ENCODE results near the gene ADCY5.

ADCY5 gene

GRCh38 chr3:123430266-123430665 is 18.6 kb downstream of the ADCY5 start:
- no peak for TF ChIP-seq CTCF (IDR thresholded peaks at IDR 0.05; ENCODE audit: insufficient read depth, low read length, missing control alignments)
- DNase-seq (ENCODE audit: low read depth, low spot score): no peak
- CTCF ChIA-PET: no interaction called here
- no peak overlapping the region for H3K4me3 ChIP-seq (ENCODE audit: low read depth, low read length)
- POLR2A ChIA-PET: no interaction called here

DNA sequence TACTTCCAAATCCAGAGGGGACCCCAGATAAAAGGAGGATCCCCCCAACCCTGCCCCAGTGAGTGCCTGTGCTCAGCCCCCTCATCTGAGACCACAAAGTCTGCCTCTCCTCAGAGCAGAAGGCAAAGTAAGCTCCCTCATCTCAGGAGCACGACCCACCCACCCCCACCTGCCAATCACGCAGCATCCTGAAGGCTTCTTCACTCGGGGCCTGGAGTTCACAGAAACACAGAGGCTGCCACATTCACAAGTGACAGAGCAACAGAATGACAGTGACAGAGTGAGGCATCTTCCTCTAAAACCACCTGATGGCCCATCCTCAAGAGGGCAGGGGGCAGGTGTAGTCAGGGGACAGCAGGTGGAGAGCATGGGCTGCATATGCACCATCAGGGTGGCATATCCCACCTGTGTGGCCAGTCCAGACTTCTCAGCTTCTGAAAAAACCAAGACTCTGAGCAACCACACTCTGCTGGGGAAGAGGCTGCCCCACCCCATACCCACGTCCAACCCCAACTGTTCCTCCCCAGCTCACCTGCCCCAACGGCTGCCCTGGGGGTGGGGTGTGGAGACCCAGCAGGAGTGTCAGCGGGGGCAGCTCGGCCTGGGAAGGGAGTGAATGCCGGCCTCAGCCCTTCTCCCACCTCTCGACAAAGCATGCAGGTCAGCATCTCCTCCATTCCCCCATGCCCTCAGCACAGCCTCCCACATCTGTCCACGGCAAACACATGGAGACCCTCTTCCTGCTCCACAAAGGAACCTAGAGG is 19.3 kb downstream of the ADCY5 start:
- TF ChIP-seq CTCF (IDR thresholded peaks at IDR 0.05; ENCODE audit: insufficient read depth, low read length, missing control alignments): no peak
- DNase-seq (ENCODE audit: low read depth, low spot score): no peak
- ChIA-PET CTCF (no interaction called here), POLR2A (no interaction called here)
- no peak overlapping the region for H3K4me3 ChIP-seq (ENCODE audit: low read depth, low read length)

DNA sequence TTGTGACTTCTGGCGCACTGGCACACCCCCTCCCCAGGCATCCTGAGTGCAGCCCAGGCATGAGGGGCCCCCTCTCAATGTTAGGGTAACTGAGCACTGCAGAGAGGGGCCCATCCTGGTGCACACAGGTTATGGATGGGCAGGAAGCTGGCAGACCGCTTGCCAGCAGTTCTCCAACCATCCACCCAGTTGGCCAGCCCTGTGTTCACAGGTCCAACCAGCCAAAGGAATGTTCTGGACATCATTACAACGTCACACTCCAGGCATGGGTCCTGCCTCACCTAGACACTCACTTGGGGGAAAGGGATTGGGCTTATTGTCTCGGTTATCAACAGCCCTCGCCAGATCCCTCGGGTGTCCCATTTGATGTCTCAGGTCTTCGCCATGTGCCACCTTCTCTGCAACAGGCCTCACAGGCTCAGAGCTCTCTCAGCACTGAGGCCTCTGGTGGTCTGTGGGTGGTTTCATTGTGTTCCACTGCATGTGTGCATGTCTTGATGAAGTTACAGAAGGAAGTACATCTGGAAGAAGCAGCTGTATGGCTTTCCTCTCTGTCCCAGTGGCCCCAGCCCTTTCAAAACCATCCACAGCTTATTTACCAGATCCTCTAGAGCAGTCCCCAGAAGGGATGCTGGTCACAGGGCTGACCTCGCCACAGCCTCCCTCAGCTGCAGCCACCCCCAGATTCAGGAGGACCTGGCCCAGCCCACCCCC is 23.7 kb downstream of the ADCY5 start:
- no peak overlapping the region for H3K4me3 ChIP-seq (ENCODE audit: low read depth, low read length)
- no peak for TF ChIP-seq CTCF (IDR thresholded peaks at IDR 0.05; ENCODE audit: insufficient read depth, low read length, missing control alignments)
- POLR2A ChIA-PET: no interaction called here
- no peak for DNase-seq (ENCODE audit: low read depth, low spot score)
- CTCF ChIA-PET: no interaction called here

DNA sequence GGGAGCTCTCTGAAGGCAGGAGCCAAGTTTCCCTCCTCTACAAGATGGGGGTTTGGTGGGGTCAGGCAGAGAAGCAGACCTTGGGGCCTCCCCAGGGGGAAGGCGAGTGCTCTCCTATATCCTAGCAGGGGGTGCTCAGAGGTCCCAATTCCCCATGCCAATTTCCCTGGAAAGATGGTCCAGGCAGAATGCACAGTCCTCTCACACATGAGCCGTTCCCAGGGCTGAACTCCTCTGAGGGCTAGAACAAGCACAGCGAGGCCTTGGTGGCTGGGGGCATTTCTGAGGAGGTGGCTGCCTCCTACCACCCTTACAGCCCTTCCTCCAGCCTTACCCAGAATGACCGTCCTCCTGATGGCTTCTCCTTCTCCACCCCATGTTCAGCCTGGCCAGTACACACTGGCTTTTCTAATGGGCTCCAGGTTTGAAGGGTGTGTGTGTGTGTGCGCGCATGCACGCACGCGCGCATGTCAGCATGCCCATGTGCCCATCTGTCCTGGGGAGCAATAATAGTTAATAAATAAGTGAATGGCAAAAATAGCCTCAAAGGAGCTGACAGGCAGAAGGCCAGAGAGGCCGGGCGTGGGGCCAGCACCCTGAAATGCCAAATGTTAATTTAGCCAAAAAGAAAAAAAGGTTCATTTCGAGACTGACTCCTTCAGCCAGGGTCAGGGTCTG is 24.4 kb downstream of the ADCY5 start:
- DNase-seq (ENCODE audit: low read depth, low spot score): no peak
- ChIA-PET POLR2A (no interaction called here), CTCF (no interaction called here)
- no peak for TF ChIP-seq CTCF (IDR thresholded peaks at IDR 0.05; ENCODE audit: insufficient read depth, low read length, missing control alignments)
- H3K4me3 ChIP-seq (ENCODE audit: low read depth, low read length): no peak overlapping the region

GRCh38 chr3:123423806-123424205 is 25.1 kb downstream of the ADCY5 start:
- no peak for TF ChIP-seq CTCF (IDR thresholded peaks at IDR 0.05; ENCODE audit: insufficient read depth, low read length, missing control alignments)
- CTCF ChIA-PET: no interaction called here
- no peak for DNase-seq (ENCODE audit: low read depth, low spot score)
- H3K4me3 ChIP-seq (ENCODE audit: low read depth, low read length): no peak overlapping the region
- POLR2A ChIA-PET: no interaction called here

DNA sequence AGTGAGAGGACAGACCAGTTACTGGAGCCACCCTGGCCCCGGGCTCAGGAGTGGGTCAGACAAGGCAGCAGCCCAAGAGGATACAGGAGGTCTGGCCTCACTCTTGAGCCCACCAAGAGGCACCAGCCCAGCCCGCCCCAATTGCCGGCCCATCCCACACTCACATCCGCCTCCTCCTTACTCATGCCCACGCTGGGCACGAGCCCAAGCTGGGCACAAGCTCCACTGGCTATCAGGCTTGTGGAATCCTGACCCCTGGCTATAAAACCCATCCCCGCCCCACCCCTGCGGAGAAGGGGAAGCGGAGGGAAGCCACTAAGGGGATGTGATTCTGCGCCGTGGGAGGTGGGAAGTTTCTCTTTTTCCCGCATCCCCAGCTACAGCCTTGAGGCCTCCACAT is 25.9 kb downstream of the ADCY5 start:
- CTCF ChIA-PET: interaction anchor here (1.4 kb wide), 1 partner anchor 66 kb away, joined by 4 read pairs; no protein-coding TSS in a partner anchor
- TF ChIP-seq CTCF (IDR thresholded peaks at IDR 0.05; ENCODE audit: insufficient read depth, low read length, missing control alignments): no peak
- no peak overlapping the region for H3K4me3 ChIP-seq (ENCODE audit: low read depth, low read length)
- DNase-seq (ENCODE audit: low read depth, low spot score): no peak
- POLR2A ChIA-PET: no interaction called here

Data from AG04449 (cell line).